ENCODE results near the gene FLNB. TPM values are rescaled to one million over a fixed set of nuclear protein-coding genes. Genes with fewer than 3 reads are reported as not detected.

FLNB gene
- total and polyA plus RNA-seq, 2 of the 8 experiments (the other 6 are each of a cell fraction or from before 2014, with no cell fraction given) = 72.3 to 118 TPM

DNA sequence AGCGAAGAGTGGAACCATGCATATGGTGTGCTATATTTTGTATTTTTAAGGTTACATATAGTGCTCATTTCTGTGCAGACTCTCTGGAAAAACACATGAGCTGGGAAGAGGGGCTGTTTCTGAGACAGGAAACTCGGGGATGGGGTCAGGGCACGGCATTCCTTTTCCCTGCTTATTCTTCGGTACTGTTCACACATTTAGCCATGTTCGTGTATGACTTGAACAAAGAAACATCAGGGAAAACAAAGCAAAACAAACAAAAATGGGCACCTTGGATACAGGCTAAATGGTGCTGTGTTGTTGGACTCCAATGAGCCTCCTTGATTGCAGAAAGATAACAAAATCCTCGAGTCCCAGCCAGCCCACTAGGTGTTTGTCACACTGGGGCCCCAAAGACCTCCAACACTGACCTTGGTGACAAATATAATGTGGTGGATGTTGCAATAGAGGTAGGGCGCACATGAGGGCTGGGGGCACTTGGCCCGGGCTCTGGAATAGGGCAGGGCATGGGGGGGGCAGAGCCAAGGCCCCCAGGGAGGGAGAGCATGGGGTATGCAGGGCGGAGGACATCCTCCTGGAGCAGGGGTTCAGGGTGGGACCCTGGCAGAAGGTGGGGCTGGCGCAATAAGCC lies 183.3 kb downstream of the FLNB start (continued):
- no peak for TF ChIP-seq POU5F1 (IDR thresholded peaks at IDR 0.05; ENCODE audit: low read depth, low read length)
- no peak for TF ChIP-seq SP4 (IDR thresholded peaks at IDR 0.05; ENCODE audit: low read length)
- TF ChIP-seq KDM5A (IDR thresholded peaks at IDR 0.05; ENCODE audit: low read length) = no peak
- no peak for TF ChIP-seq SUZ12 (IDR thresholded peaks at IDR 0.05; ENCODE audit: low read length)
- no peak for TF ChIP-seq NANOG (IDR thresholded peaks at IDR 0.05; ENCODE audit: insufficient read depth, low read depth, low read length, poor library complexity, severe bottlenecking)
- TF ChIP-seq SP1 (IDR thresholded peaks at IDR 0.05; ENCODE audit: low read depth, low read length) = no peak
